HepG2 (cell line): ENCODE measurements around the gene LGALS9. TPM values are rescaled to one million over a fixed set of nuclear protein-coding genes. Genes with fewer than 3 reads are reported as not detected.

Source experiments
- ATAC-seq: fragments of 200-7000 bp; cut with Tn5 transposase; 3 replicates; pipeline ENCODE4 v1.9.1; 2020; ENCODE audit warnings: mild to moderate bottlenecking, moderate library complexity
- BruUV-seq: library from RNA; stranded (reverse); fragments of 400-500 nt; replicated peaks from 2 replicates; lab custom pipeline; 2021; lab: Mats Ljungman, UMichigan
- CTCF ChIA-PET: fragments of 300-600 bp; formaldehyde crosslinking; extraction: SDS; loops from one replicate; lab custom pipeline; 2021; ENCODE audit warnings: low total read pairs, inconsistent platforms, low intra/inter-chr PET ratio; lab: Yijun Ruan, JAX
- POLR2A ChIA-PET: fragments of 350-600 bp; sonication (Branson Sonifier 250); formaldehyde crosslinking; loops from one replicate; lab custom pipeline; 2020; ENCODE audit warnings: antibody characterized with exemption, inconsistent platforms; lab: Yijun Ruan, JAX
- DNase-seq: peaks from one replicate; pipeline ENCODE4 v3.0.0-alpha.2; 2015; ENCODE audit warnings: low spot score
- FAIRE-seq: peaks from 3 replicates; lab custom pipeline; 2011; peaks lifted over from hg19 to GRCh38; lab: Jason Lieb, UNC
- H2AFZ ChIP-seq: one replicate; pipeline ENCODE4 v1.6.1; 2011; ENCODE audit warnings: low read length, inconsistent platforms
- H3K27ac ChIP-seq: fragments of 300-600 bp; 3 replicates; pipeline ENCODE4 v1.8.0; 2011; ENCODE audit warnings: mixed run types, mild to moderate bottlenecking, mixed read lengths, low read length, inconsistent platforms; ENCODE audit not compliant: insufficient read depth; ENCODE audit errors: extremely low read length
- H3K27me3 ChIP-seq, 2 experiments: fragments of 200-600 bp in 1 of 2; 2 replicates in 1 of 2; 3 replicates in 1 of 2; pipeline versions ENCODE4 v1.6.0 to v1.8.0; 2011; ENCODE audit warnings: low read length in 2 of 2, mild to moderate bottlenecking in 2 of 2, moderate library complexity in 2 of 2, inconsistent platforms in 1 of 2; ENCODE audit not compliant: insufficient read depth in 2 of 2, control insufficient read depth in 1 of 2
- H3K36me3 ChIP-seq, 2 experiments: fragments of 200-600 bp in 1 of 2; replicated peaks in 1 of 2; 2 replicates in 1 of 2; 3 replicates in 1 of 2; pipeline versions ENCODE4 v1.5.1 to v1.8.0; 2011; ENCODE audit warnings: low read length in 2 of 2, inconsistent platforms in 1 of 2; ENCODE audit not compliant: insufficient read depth in 2 of 2, control insufficient read depth in 1 of 2
- H3K4me1 ChIP-seq: 2 replicates; pipeline ENCODE4 v1.5.1; 2012; ENCODE audit warnings: low read length, inconsistent platforms; ENCODE audit not compliant: insufficient read depth
- H3K4me2 ChIP-seq: 2 replicates; pipeline ENCODE4 v1.6.0; 2011; ENCODE audit warnings: low read depth, low read length, inconsistent platforms
- H3K4me3 ChIP-seq, 3 experiments: fragments of 200-600 bp in 1 of 3; sonication (generic), shearing (Covaris generic) in 1 of 3; replicated peaks in 1 of 3; 2 replicates each; pipeline ENCODE4 v1.5.1; 2011 to 2016; ENCODE audit warnings: low read length in 3 of 3, inconsistent platforms in 2 of 3, low read depth in 2 of 3, mild to moderate bottlenecking in 2 of 3, control low read depth in 1 of 3, mixed read lengths in 1 of 3; ENCODE audit not compliant: insufficient read depth in 1 of 3
- H3K79me2 ChIP-seq: one replicate; pipeline ENCODE4 v1.6.1; 2011; ENCODE audit warnings: low read length, inconsistent platforms; ENCODE audit not compliant: insufficient read depth
- H3K9ac ChIP-seq: 2 replicates; pipeline ENCODE4 v1.6.0; 2011; ENCODE audit warnings: mild to moderate bottlenecking, low read depth, low read length, inconsistent platforms; ENCODE audit not compliant: insufficient read depth
- H3K9me3 ChIP-seq: 2 replicates; pipeline ENCODE4 v1.5.1; 2012; ENCODE audit warnings: mild to moderate bottlenecking, low read length
- H4K20me1 ChIP-seq: 2 replicates; pipeline ENCODE4 v1.6.0; 2011; ENCODE audit warnings: inconsistent platforms, mild to moderate bottlenecking, low read length, moderate library complexity; ENCODE audit not compliant: insufficient read depth
- DRAP1 ChIP-seq: IDR thresholded peaks from 2 replicates; pipeline ENCODE4 v1.6.1; 2016; ENCODE audit warnings: missing genetic modification reagents, missing compliant biosample characterization
- JARID2 ChIP-seq: sonication (generic); formaldehyde crosslinking; IDR thresholded peaks from 2 replicates; pipeline ENCODE4 v1.8.1; 2023; ENCODE audit warnings: missing genetic modification reagents, inconsistent platforms; ENCODE audit not compliant: insufficient replicate concordance
- KAT8 ChIP-seq: IDR thresholded peaks from 2 replicates; pipeline ENCODE4 v1.6.1; 2016; ENCODE audit warnings: missing genetic modification reagents, missing compliant biosample characterization
- REL ChIP-seq: sonication (generic); formaldehyde crosslinking; conservative IDR thresholded peaks from 2 replicates; pipeline ENCODE4 v1.8.0; 2022; ENCODE audit warnings: mild to moderate bottlenecking, missing genetic modification reagents, moderate library complexity
- SP1 ChIP-seq, 2 experiments: fragments of 450-650 bp in 1 of 2; sonication (generic) in 1 of 2; formaldehyde crosslinking in 1 of 2; IDR thresholded peaks; 2 replicates each; pipeline versions ENCODE4 v1.4.0 to v1.6.1; 2016 to 2020; ENCODE audit warnings: missing genetic modification reagents in 1 of 2
- SRSF1 ChIP-seq: fragments of 200-400 bp; formaldehyde crosslinking; optimal IDR thresholded peaks from 2 replicates; pipeline ENCODE3; 2017; ENCODE audit warnings: mild to moderate bottlenecking, low read depth, low read length, moderate library complexity
- ZBTB10 ChIP-seq: sonication (generic); formaldehyde crosslinking; IDR thresholded peaks from 2 replicates; pipeline ENCODE4 v1.4.0; 2020; ENCODE audit warnings: missing genetic modification reagents, borderline replicate concordance
- ZBTB46 ChIP-seq: sonication (generic); formaldehyde crosslinking; IDR thresholded peaks from 2 replicates; pipeline ENCODE4 v1.4.0; 2020; ENCODE audit warnings: mild to moderate bottlenecking, missing genetic modification reagents, borderline replicate concordance
- ZNF253 ChIP-seq: sonication (generic); formaldehyde crosslinking; IDR thresholded peaks from 2 replicates; pipeline ENCODE4 v1.8.0; 2022; ENCODE audit warnings: mild to moderate bottlenecking, missing genetic modification reagents, borderline replicate concordance
- ZNF615 ChIP-seq: sonication (generic); formaldehyde crosslinking; IDR thresholded peaks from 2 replicates; pipeline ENCODE4 v1.5.0; 2020; ENCODE audit warnings: mild to moderate bottlenecking, missing genetic modification reagents, borderline replicate concordance
- ZNF781 ChIP-seq: sonication (generic); formaldehyde crosslinking; IDR thresholded peaks from 2 replicates; pipeline ENCODE4 v1.5.1; 2020; ENCODE audit warnings: borderline replicate concordance, mild to moderate bottlenecking, missing genetic modification reagents; ENCODE audit errors: not compliant biosample characterization
- ZSCAN30 ChIP-seq: sonication (generic); formaldehyde crosslinking; IDR thresholded peaks from 2 replicates; pipeline ENCODE4 v1.5.0; 2020; ENCODE audit warnings: mild to moderate bottlenecking, missing genetic modification reagents
- WGBS: methylation state at CpG from one replicate; pipeline ENCODE4 v1.1.6; 2017; ENCODE audit warnings: low lambda C conversion rate; 5-methylcytosine and 5-hydroxymethylcytosine counted together
- in situ Hi-C: cut with HindIII; loops from 2 replicates; pipeline ENCODE4 v1.10.0; 2017; ENCODE audit warnings: low pct_unique_long_range_greater_than_20kb; ENCODE audit not compliant: extremely low pct_ligation_motif_present
- intact Hi-C: fragments of 100-400 bp; cut with micrococcal nuclease; formaldehyde crosslinking; loops from one replicate; pipeline ENCODE4 v1.10.0; 2022; ENCODE audit not compliant: unreplicated experiment
- polyA plus RNA-seq, 8 experiments: library from polyadenylated mRNA; depleted of rRNA in 3 of 8; stranded (reverse) in 7 of 8; unstranded in 1 of 8; fragments of >200 nt; fragmentation: Illumina TruSeq in 4 of 8; extraction: Trizol in 4 of 8; gene quantifications; 2 replicates each; pipeline versions ENCODE4 v1.2.1 to v1.2.3, GENCODE V29; 2011 to 2016; ENCODE audit warnings: low read depth in 4 of 8, missing spikeins in 1 of 8, mixed read lengths in 1 of 8; ENCODE audit not compliant: insufficient read depth in 1 of 8
- total RNA-seq, 5 experiments: library from RNA; depleted of rRNA; stranded (reverse); fragments of >200 nt; fragmentation: Illumina TruSeq; extraction: Trizol; gene quantifications; 2 replicates each; pipeline ENCODE4 v1.2.3, GENCODE V29; 2016; ENCODE audit warnings: low read depth in 1 of 5
- TF ChIP-seq, protein P1 (sequence below): sonication (generic); formaldehyde crosslinking; IDR thresholded peaks from 2 replicates; pipeline ENCODE4 v1.8.1; 2023; ENCODE audit warnings: mild to moderate bottlenecking, missing genetic modification reagents
- TF ChIP-seq, protein P2 (sequence below): sonication (generic); formaldehyde crosslinking; IDR thresholded peaks from 2 replicates; pipeline ENCODE4 v1.5.0; 2020; ENCODE audit warnings: missing genetic modification reagents
- TF ChIP-seq, protein P3 (sequence below): sonication (generic); formaldehyde crosslinking; IDR thresholded peaks from 2 replicates; pipeline ENCODE4 v1.8.1; 2023; ENCODE audit warnings: mild to moderate bottlenecking, moderate library complexity, missing genetic modification reagents

The LGALS9 gene
- total and polyA plus RNA-seq, 2 of the 13 experiments (the other 11 are each of a cell fraction or from before 2014, with no cell fraction given) = 0.40 to 1.4 TPM

DNA sequence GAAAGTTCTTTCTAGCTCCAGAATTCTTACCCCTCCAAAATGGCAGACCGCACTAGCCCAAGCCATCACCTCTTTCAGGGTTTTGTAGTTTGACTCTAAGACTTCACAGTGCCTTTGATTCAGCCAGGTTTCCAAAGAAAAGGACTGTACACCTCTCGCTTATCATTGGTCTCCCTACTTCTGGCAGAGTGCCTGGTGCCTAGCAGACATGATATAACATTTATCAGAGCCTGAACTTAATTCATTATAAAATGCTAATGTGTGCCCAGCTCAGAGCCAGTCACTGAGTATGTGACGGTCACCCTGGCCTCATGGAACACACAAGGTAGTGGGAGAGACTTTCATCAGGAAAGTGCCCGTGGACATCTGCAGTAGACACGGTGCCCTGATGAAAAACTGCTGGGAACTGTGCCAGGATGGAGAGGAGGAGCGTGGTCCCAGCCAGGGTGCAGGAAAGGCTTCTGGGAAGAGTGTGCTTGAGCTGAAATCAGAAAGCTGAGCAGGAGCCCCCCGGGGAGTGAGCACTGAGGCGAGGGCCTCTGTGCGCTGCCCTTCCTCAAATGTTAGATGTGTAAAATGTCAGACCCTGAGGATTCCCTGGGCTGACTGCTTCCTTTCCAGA is 34.3 kb upstream of the LGALS9 start:
- H3K36me3 ChIP-seq = peaks cover 21 to 56% of the 10 kb centered on the region in 2 experiments
- ChIA-PET POLR2A (no interaction called here), CTCF (no interaction called here)
- no peak overlapping the region for H3K4me3 ChIP-seq
- no peaks in the 10 kb centered on the region for H3K9me3 ChIP-seq
- peaks cover 4% of the 10 kb centered on the region; the same call in 1 of the 2 replicates for H4K20me1 ChIP-seq
- DNase-seq (no peak), ATAC-seq (no peak), FAIRE-seq (no peak)
- H3K4me1 ChIP-seq = no peaks in the 10 kb centered on the region
- H3K79me2 ChIP-seq = no peaks in the 10 kb centered on the region
- H3K4me2 ChIP-seq = no peak overlapping the region
- no peak overlapping the region for H3K27ac ChIP-seq
- intact Hi-C loops (no loop called here), in situ Hi-C loops (loop anchor here (5.0 to 10.0 kb wide), 4 partner anchors 62 to 362 kb away; no protein-coding TSS in a partner anchor)
- WGBS = 89% methylated on average over 9 of the region's 9 CpGs
- no peak overlapping the region for H3K9ac ChIP-seq
- no TSS peak for BruUV-seq
- H2AFZ ChIP-seq = no peak overlapping the region
- H3K27me3 ChIP-seq = no peaks in the 10 kb centered on the region
- TF ChIP-seq SP1 (IDR thresholded peaks at IDR 0.05) (no peak), SP1 (CRISPR knock-in tag; IDR thresholded peaks at IDR 0.05) (no peak), JARID2 (CRISPR knock-in tag) (no peak), ZNF615 (no peak), ZSCAN30 (CRISPR knock-in tag) (no peak), ZBTB46 (no peak), DRAP1 (no peak), ZNF253 (no peak), REL (CRISPR knock-in tag) (no peak), ZNF781 (CRISPR knock-in tag) (no peak), ZBTB10 (CRISPR knock-in tag) (no peak), SRSF1 (no peak), KAT8 (CRISPR knock-in tag) (no peak)
- TF ChIP-seq, protein P1, sequence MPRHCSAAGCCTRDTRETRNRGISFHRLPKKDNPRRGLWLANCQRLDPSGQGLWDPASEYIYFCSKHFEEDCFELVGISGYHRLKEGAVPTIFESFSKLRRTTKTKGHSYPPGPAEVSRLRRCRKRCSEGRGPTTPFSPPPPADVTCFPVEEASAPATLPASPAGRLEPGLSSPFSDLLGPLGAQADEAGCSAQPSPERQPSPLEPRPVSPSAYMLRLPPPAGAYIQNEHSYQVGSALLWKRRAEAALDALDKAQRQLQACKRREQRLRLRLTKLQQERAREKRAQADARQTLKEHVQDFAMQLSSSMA = no peak
- TF ChIP-seq, protein P2, sequence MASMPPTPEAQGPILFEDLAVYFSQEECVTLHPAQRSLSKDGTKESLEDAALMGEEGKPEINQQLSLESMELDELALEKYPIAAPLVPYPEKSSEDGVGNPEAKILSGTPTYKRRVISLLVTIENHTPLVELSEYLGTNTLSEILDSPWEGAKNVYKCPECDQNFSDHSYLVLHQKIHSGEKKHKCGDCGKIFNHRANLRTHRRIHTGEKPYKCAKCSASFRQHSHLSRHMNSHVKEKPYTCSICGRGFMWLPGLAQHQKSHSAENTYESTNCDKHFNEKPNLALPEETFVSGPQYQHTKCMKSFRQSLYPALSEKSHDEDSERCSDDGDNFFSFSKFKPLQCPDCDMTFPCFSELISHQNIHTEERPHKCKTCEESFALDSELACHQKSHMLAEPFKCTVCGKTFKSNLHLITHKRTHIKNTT (CRISPR knock-in tag) = no peak
- TF ChIP-seq, protein P3, sequence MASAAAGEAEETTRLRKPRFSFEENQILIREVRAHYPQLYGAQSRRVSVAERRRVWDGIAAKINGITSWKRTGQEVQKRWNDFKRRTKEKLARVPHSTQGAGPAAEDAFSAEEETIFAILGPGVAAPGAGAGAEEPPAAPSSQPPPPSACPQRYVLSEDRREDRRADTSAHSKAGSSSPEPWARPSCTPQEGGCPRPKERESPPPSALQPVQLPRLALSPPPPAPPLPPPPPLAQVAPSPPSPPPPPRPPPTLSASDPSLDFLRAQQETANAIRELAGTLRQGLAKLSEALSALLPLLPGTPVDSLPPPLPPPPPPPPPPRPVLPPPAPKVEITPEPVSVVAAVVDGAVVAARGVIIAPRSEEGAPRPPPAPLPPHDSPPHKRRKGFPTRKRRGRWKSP = no peak
